Dermis microvascular lymphatic vessel endothelial cell (primary cell): ENCODE results near the gene RGPD8. TPM values are rescaled to one million over a fixed set of nuclear protein-coding genes. Genes with fewer than 3 reads are reported as not detected.
A peak's percentile ranks its signal among the peaks of the same experiment; 100 is the strongest.

Source experiments
- DNase-seq, 2 donors: peaks; one replicate each; pipeline versions ENCODE4 v3.0.0 to v3.0.0-alpha.2; 2010; ENCODE audit warnings: low read depth in 2 of 2
- total RNA-seq: library from RNA; depleted of rRNA; stranded (reverse); fragments of >200 nt; gene quantifications from 2 replicates; pipeline ENCODE4 v1.2.1, GENCODE V29; 2014

Gene RGPD8
- total RNA-seq, 1 donor from 2014 or later = 6.2 TPM

GRCh38 chr2:112335600-112335999 lies 97.8 kb downstream of the RGPD8 start:
- DNase-seq = no peak

- no peak for DNase-seq
These were observed 101.2 kb downstream of the RGPD8 start for GRCh38 chr2:112332123-112332696.

- DNase-seq = no peak
These were observed 110.5 kb downstream of the RGPD8 start for GRCh38 chr2:112322919-112323318.

- DNase-seq = peak in 1 of 2 donors; percentile 19
These were observed 111.8 kb downstream of the RGPD8 start for GRCh38 chr2:112321375-112322320.

Other genes starting within 250 kb of the RGPD8 start
- 2.7 TPM in 2 replicates for gene ZC3H8, start 178.6 kb downstream of the RGPD8 start, total RNA-seq
- 1.8 and 2.0 TPM in 2 replicates for gene ZC3H6, start 158.0 kb downstream of the RGPD8 start, total RNA-seq
- gene TTL, start 48.5 kb upstream of the RGPD8 start, total RNA-seq = 10.0 and 10.1 TPM in 2 replicates
- gene POLR1B, start 108.8 kb upstream of the RGPD8 start, total RNA-seq = 17.1 and 20.0 TPM in 2 replicates
- 5.2 and 7.2 TPM in 2 replicates for gene CHCHD5, start 151.0 kb upstream of the RGPD8 start, total RNA-seq
- 20.5 and 20.7 TPM in 2 replicates for gene SLC20A1, start 212.3 kb upstream of the RGPD8 start, total RNA-seq